Upper lobe of left lung (tissue), 6 donors: ENCODE data around the gene OPRL1. TPM values are rescaled to one million over a fixed set of nuclear protein-coding genes. Genes with fewer than 3 reads are reported as not detected.

ENCODE experiments used
- ATAC-seq, 2 donors: fragments of 200-7000 bp; cut with Tn5 transposase; one replicate each; pipeline ENCODE4 v1.9.1; 2022; ENCODE audit warnings: mild to moderate bottlenecking in 2 of 2, moderate library complexity in 2 of 2; ENCODE audit not compliant: low FRiP score in 2 of 2
- DNase-seq, 2 donors: peaks; one replicate each; pipeline ENCODE4 v3.0.0-alpha.2; 2019 to 2020
- H3K27ac ChIP-seq, 4 donors: fragments of 200-600 bp; sonication (generic); one replicate each; pipeline ENCODE4 v1.5.1; 2016 to 2019
- H3K27me3 ChIP-seq, 4 donors: fragments of 200-600 bp; sonication (generic); one replicate each; pipeline ENCODE4 v1.5.1; 2017 to 2019
- H3K36me3 ChIP-seq, 4 donors: fragments of 200-600 bp; sonication (generic); one replicate each; pipeline ENCODE4 v1.5.1; 2016 to 2019
- H3K4me1 ChIP-seq, 4 donors: fragments of 200-600 bp; sonication (generic); one replicate each; pipeline ENCODE4 v1.5.1; 2018 to 2019
- H3K4me3 ChIP-seq, 4 donors: fragments of 200-600 bp; sonication (generic); one replicate each; pipeline ENCODE4 v1.5.1; 2017 to 2019; ENCODE audit warnings: mild to moderate bottlenecking in 2 of 4, moderate library complexity in 1 of 4
- H3K9me3 ChIP-seq, 4 donors: fragments of 200-600 bp; sonication (generic); one replicate each; pipeline ENCODE4 v1.5.1; 2018 to 2019
- CTCF ChIP-seq, 6 experiments: fragments of 450-650 bp in 4 of 6; fragments of 200-600 bp in 2 of 6; sonication (generic) in 2 of 6; IDR thresholded peaks; one replicate each; pipeline ENCODE4 v1.5.1; 2016 to 2019; ENCODE audit warnings: antibody characterized with exemption in 6 of 6
- EP300 ChIP-seq, 4 donors: sonication (generic); formaldehyde crosslinking; IDR thresholded peaks; one replicate each; pipeline ENCODE4 v1.5.1; 2017; ENCODE audit warnings: antibody characterized with exemption in 4 of 4, control low read depth in 2 of 4
- POLR2A ChIP-seq, 4 donors: fragments of 450-650 bp; IDR thresholded peaks; one replicate each; pipeline ENCODE4 v1.5.1; 2016 to 2017; ENCODE audit warnings: antibody characterized with exemption in 4 of 4, mild to moderate bottlenecking in 2 of 4
- POLR2AphosphoS5 ChIP-seq, 2 donors: sonication (generic); formaldehyde crosslinking; IDR thresholded peaks; one replicate each; pipeline ENCODE4 v1.5.1; 2017; ENCODE audit warnings: antibody characterized with exemption in 2 of 2
- WGBS, 2 donors: methylation state at CpG; one replicate each; pipeline ENCODE4 v1.1.5; 2017 to 2018; 5-methylcytosine and 5-hydroxymethylcytosine counted together
- total RNA-seq, 6 donors: library from RNA; depleted of rRNA in 4 of 6; stranded (reverse); fragments of >200 nt in 4 of 6; gene quantifications; one replicate each; pipeline versions ENCODE4 v1.1.0 to v1.2.1, GENCODE V29; 2016 to 2021
- donor health status: DM: no; HTN: no; CAD: no; lungs with moderate emphysema.
- donor health status: DM: no; HTN: yes; CAD: no; lungs with severe emphysema.

OPRL1 gene
- total RNA-seq, 6 donors from 2014 or later, result 1.7 to 3.1 (median 2.6) TPM

- Histone ChIP-seq H3K36me3 (peaks cover 0 to 11% (median 4%) of the 10 kb centered on the region in 4 donors), H3K4me3 (peak overlapping the region in 3 of 4 donors; percentile 49 to 58 (median 53)), H3K9me3 (no peaks in the 10 kb centered on the region), H3K27me3 (peaks cover 0 to 31% (median 12%) of the 10 kb centered on the region in 4 donors), H3K27ac (peak overlapping the region; percentile 41 to 89 (median 80)), H3K4me1 (peaks cover 45 to 61% (median 51%) of the 10 kb centered on the region in 4 donors)
- no peak for DNase-seq
- 13 to 20% methylated on average over 14 to 16 of the region's 17 CpGs for WGBS, 2 donors
- peak; percentile 25 to 38 for ATAC-seq
- TF ChIP-seq POLR2A (IDR thresholded peaks at IDR 0.05) (no peak), POLR2AphosphoS5 (IDR thresholded peaks at IDR 0.05) (peak in 1 of 2 donors; percentile 57)
Observed at GRCh38 chr20:64039293-64040160, 40.4 kb upstream of the OPRL1 start.

GRCh38 chr20:64040231-64041039 is 39.4 kb upstream of the OPRL1 start:
- Histone ChIP-seq H3K9me3 (no peaks in the 10 kb centered on the region), H3K27ac (peak overlapping the region in 3 of 4 donors; percentile 72 to 89 (median 88)), H3K4me3 (no peak overlapping the region), H3K4me1 (peaks cover 45 to 70% (median 55%) of the 10 kb centered on the region in 4 donors), H3K27me3 (peaks cover 0 to 31% (median 12%) of the 10 kb centered on the region in 4 donors), H3K36me3 (peaks cover 0 to 2% (median 0%) of the 10 kb centered on the region in 4 donors)
- WGBS, 2 donors, result 53 to 62% methylated on average over 6 to 12 of the region's 12 CpGs
- TF ChIP-seq POLR2A (IDR thresholded peaks at IDR 0.05), result no peak
- no peak for TF ChIP-seq POLR2AphosphoS5 (IDR thresholded peaks at IDR 0.05)
- TF ChIP-seq CTCF (IDR thresholded peaks at IDR 0.05), result no peak
- no peak for TF ChIP-seq EP300 (IDR thresholded peaks at IDR 0.05)
- DNase-seq, result peak in 1 of 2 donors; percentile 38
- ATAC-seq, result no peak

GRCh38 chr20:64041040-64041780 is 38.7 kb upstream of the OPRL1 start:
- peaks cover 0 to 31% (median 12%) of the 10 kb centered on the region in 4 donors for H3K27me3 ChIP-seq
- peaks cover 0 to 1% (median 0%) of the 10 kb centered on the region in 4 donors for H3K36me3 ChIP-seq
- DNase-seq, result no peak
- no peak for ATAC-seq
- H3K4me3 ChIP-seq, result peak overlapping the region in 3 of 4 donors; percentile 43 to 51 (median 51)
- peak overlapping the region in 3 of 4 donors; percentile 77 to 89 (median 88) for H3K27ac ChIP-seq
- no peaks in the 10 kb centered on the region for H3K9me3 ChIP-seq
- H3K4me1 ChIP-seq, result peaks cover 45 to 71% (median 55%) of the 10 kb centered on the region in 4 donors
- 30 to 54% methylated on average over 2 to 13 of the region's 15 CpGs for WGBS, 2 donors
- TF ChIP-seq CTCF (IDR thresholded peaks at IDR 0.05) (no peak), POLR2A (IDR thresholded peaks at IDR 0.05) (no peak), EP300 (IDR thresholded peaks at IDR 0.05) (no peak), POLR2AphosphoS5 (IDR thresholded peaks at IDR 0.05) (no peak)

- DNase-seq (peak in 1 of 2 donors; percentile 77), ATAC-seq (no peak)
- Histone ChIP-seq H3K4me1 (peaks cover 45 to 71% (median 55%) of the 10 kb centered on the region in 4 donors), H3K9me3 (no peaks in the 10 kb centered on the region), H3K4me3 (peak overlapping the region in 3 of 4 donors; percentile 43 to 51 (median 51)), H3K27ac (peak overlapping the region; percentile 64 to 89 (median 82)), H3K27me3 (peaks cover 0 to 31% (median 12%) of the 10 kb centered on the region in 4 donors), H3K36me3 (peaks cover 0 to 5% (median 0%) of the 10 kb centered on the region in 4 donors)
- WGBS, 2 donors, result 0 to 11% methylated on average over 1 to 11 of the region's 11 CpGs
- no peak for TF ChIP-seq POLR2AphosphoS5 (IDR thresholded peaks at IDR 0.05)
- TF ChIP-seq POLR2A (IDR thresholded peaks at IDR 0.05), result no peak
- TF ChIP-seq CTCF (IDR thresholded peaks at IDR 0.05), result no peak
- no peak for TF ChIP-seq EP300 (IDR thresholded peaks at IDR 0.05)
Observed at GRCh38 chr20:64041781-64042053, 38.2 kb upstream of the OPRL1 start.
